ENCODE results near the gene PFKFB4. TPM values are rescaled to one million over a fixed set of nuclear protein-coding genes. Genes with fewer than 3 reads are reported as not detected.

Gene PFKFB4
- total and polyA plus RNA-seq, 9 of the 15 experiments (the other 6 are each of a cell fraction or from before 2014, with no cell fraction given), result 0.92 to 56.3 (median 13.5) TPM

- no peak for TF ChIP-seq TBL1XR1 (IDR thresholded peaks at IDR 0.05; ENCODE audit: low read length in 2 of 2)
- no peak for TF ChIP-seq TCF3 (CRISPR knock-in tag; IDR thresholded peaks at IDR 0.05)
- TF ChIP-seq, protein P1, sequence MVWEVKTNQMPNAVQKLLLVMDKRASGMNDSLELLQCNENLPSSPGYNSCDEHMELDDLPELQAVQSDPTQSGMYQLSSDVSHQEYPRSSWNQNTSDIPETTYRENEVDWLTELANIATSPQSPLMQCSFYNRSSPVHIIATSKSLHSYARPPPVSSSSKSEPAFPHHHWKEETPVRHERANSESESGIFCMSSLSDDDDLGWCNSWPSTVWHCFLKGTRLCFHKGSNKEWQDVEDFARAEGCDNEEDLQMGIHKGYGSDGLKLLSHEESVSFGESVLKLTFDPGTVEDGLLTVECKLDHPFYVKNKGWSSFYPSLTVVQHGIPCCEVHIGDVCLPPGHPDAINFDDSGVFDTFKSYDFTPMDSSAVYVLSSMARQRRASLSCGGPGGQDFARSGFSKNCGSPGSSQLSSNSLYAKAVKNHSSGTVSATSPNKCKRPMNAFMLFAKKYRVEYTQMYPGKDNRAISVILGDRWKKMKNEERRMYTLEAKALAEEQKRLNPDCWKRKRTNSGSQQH (CRISPR knock-in tag; IDR thresholded peaks at IDR 0.05), result no peak
- H3K4me2 ChIP-seq (ENCODE audit: insufficient read depth, low read length), result no peak overlapping the region
- DNase-seq (ENCODE audit: extremely low read depth in 1 of 4, low spot score in 3 of 4) (no peak), FAIRE-seq (no peak), ATAC-seq (no peak)
- H3K79me2 ChIP-seq (ENCODE audit: control insufficient read depth, insufficient read depth, low read length), result no peaks in the 10 kb centered on the region
- H3K27me3 ChIP-seq (ENCODE audit: control insufficient read depth in 2 of 2, insufficient read depth in 2 of 2, low read length in 2 of 2), result no peaks in the 10 kb centered on the region
- in situ Hi-C loops (cut with MboI), result no loop called here
- intact Hi-C loops (cut with micrococcal nuclease), result no loop called here
- POLR2A ChIA-PET, result no interaction called here
- no peaks in the 10 kb centered on the region for H3K36me3 ChIP-seq (ENCODE audit: control insufficient read depth, insufficient read depth, low read length)
- peaks cover 11 to 56% of the 10 kb centered on the region in 2 experiments for H3K4me1 ChIP-seq (replicated peaks in 1 of 2; ENCODE audit: control insufficient read depth in 2 of 2, insufficient read depth in 2 of 2, low read length in 2 of 2)
- H3K27ac ChIP-seq (ENCODE audit: extremely low read depth, low read depth, low read length), result no peak overlapping the region
- H4K20me1 ChIP-seq (replicated peaks; ENCODE audit: control insufficient read depth, insufficient read depth, low read length), result no peaks in the 10 kb centered on the region
- H3K9me1 ChIP-seq (ENCODE audit: control insufficient read depth, insufficient read depth, low read length), result no peaks in the 10 kb centered on the region
- no peak overlapping the region; a peak in 1 of 4 replicates for H3K9ac ChIP-seq (ENCODE audit: insufficient read depth in 1 of 2, low read depth in 2 of 2, low read length in 2 of 2)
- H2AFZ ChIP-seq (ENCODE audit: low read depth, low read length), result no peak overlapping the region
- no peak overlapping the region for H3K4me3 ChIP-seq
- no TSS peak for BruUV-seq (replicated peaks)
- H3K9me3 ChIP-seq (replicated peaks; ENCODE audit: control insufficient read depth, insufficient read depth, low read depth, low read length), result no peaks in the 10 kb centered on the region
- CTCF ChIA-PET (ENCODE audit: low intra/inter-chr PET ratio), result no interaction called here
- WGBS (ENCODE audit: insufficient coverage, low coverage, missing lambda C conversion rate), result 60% methylated on average over 8 of the region's 11 CpGs
Observed at GRCh38 chr3:48565186-48565585, 8.6 kb upstream of the PFKFB4 start.

DNA sequence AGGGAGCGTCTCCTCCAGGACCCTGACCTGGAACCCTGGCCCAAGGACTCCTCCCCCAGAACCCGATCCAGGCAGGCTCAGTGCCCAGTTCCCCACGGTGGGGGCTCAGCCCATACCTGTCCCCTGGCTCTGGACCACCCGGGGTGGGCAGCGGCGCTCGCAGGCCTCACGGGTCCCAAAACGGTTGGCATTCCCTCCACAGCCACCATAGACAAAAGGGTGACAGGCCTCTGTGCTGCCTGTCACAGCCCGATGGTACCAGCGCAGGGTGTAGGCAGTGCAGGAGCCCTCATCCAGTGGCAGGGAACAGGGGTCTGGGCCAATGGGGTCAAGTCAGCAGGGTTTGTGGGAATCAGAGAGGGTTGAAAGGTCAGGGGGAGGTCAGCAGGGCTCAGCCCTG lies 8.1 kb upstream of the PFKFB4 start:
- 60% methylated on average over 5 of the region's 11 CpGs for WGBS (ENCODE audit: insufficient coverage, low coverage, missing lambda C conversion rate)
- Histone ChIP-seq H3K36me3 (ENCODE audit: control insufficient read depth, insufficient read depth, low read length) (no peaks in the 10 kb centered on the region), H3K4me2 (ENCODE audit: insufficient read depth, low read length) (no peak overlapping the region), H3K9ac (ENCODE audit: insufficient read depth in 1 of 2, low read depth in 2 of 2, low read length in 2 of 2) (peak overlapping the region in 1 of 2 experiments; percentile 52; a peak in 1 of 4 replicates), H3K9me3 (replicated peaks; ENCODE audit: control insufficient read depth, insufficient read depth, low read depth, low read length) (no peaks in the 10 kb centered on the region), H3K27ac (ENCODE audit: extremely low read depth, low read depth, low read length) (no peak overlapping the region), H2AFZ (ENCODE audit: low read depth, low read length) (no peak overlapping the region), H3K27me3 (ENCODE audit: control insufficient read depth in 2 of 2, insufficient read depth in 2 of 2, low read length in 2 of 2) (no peaks in the 10 kb centered on the region), H3K4me1 (replicated peaks in 1 of 2; ENCODE audit: control insufficient read depth in 2 of 2, insufficient read depth in 2 of 2, low read length in 2 of 2) (peaks cover 14 to 61% of the 10 kb centered on the region in 2 experiments), H3K79me2 (ENCODE audit: control insufficient read depth, insufficient read depth, low read length) (no peaks in the 10 kb centered on the region), H4K20me1 (replicated peaks; ENCODE audit: control insufficient read depth, insufficient read depth, low read length) (no peaks in the 10 kb centered on the region), H3K4me3 (no peak overlapping the region), H3K9me1 (ENCODE audit: control insufficient read depth, insufficient read depth, low read length) (no peaks in the 10 kb centered on the region)
- ChIA-PET CTCF (ENCODE audit: low intra/inter-chr PET ratio) (no interaction called here), POLR2A (no interaction called here)
- intact Hi-C loops (cut with micrococcal nuclease) (no loop called here), in situ Hi-C loops (cut with MboI) (no loop called here)
- FAIRE-seq, result no peak
- no peak for DNase-seq (ENCODE audit: extremely low read depth in 1 of 4, low spot score in 3 of 4)
- no peak for ATAC-seq
- BruUV-seq (replicated peaks), result no TSS peak
- TF ChIP-seq MAZ (CRISPR knock-in tag; conservative IDR thresholded peaks at IDR 0.05 in 1 of 2, IDR thresholded peaks at IDR 0.05 in 1 of 2) (no peak), RAD21 (CRISPR knock-in tag; conservative IDR thresholded peaks at IDR 0.05 in 1 of 2, IDR thresholded peaks at IDR 0.05 in 1 of 2) (no peak), ZNF175 (CRISPR knock-in tag; IDR thresholded peaks at IDR 0.05; ENCODE audit: low read depth) (no peak), ZNF780A (CRISPR knock-in tag; IDR thresholded peaks at IDR 0.05) (no peak), DPF2 (IDR thresholded peaks at IDR 0.05) (no peak), MYBL2 (IDR thresholded peaks at IDR 0.05; ENCODE audit: low read depth) (no peak), MYBL2 (CRISPR knock-in tag; IDR thresholded peaks at IDR 0.05; ENCODE audit: borderline replicate concordance) (no peak), ZKSCAN1 (IDR thresholded peaks at IDR 0.05; ENCODE audit: low read depth, low read length) (no peak), SRSF7 (optimal IDR thresholded peaks at IDR 0.05; ENCODE audit: low read depth, low read length) (no peak), SLC30A9 (CRISPR knock-in tag; IDR thresholded peaks at IDR 0.05) (no peak), NONO (IDR thresholded peaks at IDR 0.05; ENCODE audit: low read depth in 2 of 2, low read length in 1 of 2) (no peak), ZNF584 (CRISPR knock-in tag; IDR thresholded peaks at IDR 0.05; ENCODE audit: low read depth) (no peak), ZKSCAN8 (CRISPR knock-in tag; IDR thresholded peaks at IDR 0.05) (no peak)

Data from K562 (cell line).